NCI-H146 (cell line): ENCODE data around the gene ARL8B.

ENCODE experiments used
- DNase-seq: peaks from one replicate; lab custom pipeline; 2025; lab: John Stamatoyannopoulos, UW

The ARL8B gene

DNA sequence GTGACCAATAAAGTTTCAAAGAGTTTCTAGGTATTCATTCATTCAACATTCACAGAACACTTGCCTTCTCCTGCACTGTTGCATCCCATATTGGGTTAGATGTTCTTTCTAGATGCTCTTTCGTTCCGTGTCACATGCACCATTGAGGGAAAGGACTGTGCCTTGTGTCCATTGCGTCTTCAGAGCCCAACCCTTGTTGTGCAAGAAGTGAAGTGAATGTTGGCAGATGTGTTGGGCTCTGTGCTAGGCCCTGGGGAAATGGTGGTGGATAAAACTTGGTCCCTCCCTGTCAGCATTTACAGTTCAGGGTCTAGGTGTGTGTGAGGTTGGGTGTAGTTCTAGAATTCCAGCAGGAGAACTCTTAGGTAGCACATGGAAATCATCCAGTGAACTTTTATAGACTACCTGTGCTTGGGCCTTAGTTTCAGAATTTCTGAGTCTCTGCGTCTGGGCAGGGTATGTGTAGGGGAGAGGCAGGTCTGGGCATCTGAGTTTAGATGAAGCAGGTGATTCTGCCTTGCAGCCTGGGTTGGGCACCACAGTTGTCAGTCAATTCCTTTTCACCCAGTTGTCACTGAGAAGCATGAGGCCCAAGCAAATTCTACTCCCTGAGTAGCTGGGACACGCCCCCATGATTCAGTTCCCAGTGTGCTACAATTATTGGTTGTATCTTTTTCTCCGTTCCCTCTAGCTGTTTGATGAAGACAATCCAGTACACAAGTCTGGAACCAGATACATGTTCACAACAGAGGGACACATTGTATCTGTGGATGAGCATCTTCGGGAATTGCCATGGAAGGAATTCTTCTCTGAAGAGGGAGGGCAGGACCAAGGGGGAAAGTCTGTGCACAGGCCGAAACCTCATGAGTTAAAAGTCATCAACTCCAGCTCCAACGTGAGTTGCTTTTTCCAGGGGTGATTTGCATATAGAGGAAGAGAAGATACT lies 90.8 kb downstream of the ARL8B start:
- DNase-seq = no peak

DNA sequence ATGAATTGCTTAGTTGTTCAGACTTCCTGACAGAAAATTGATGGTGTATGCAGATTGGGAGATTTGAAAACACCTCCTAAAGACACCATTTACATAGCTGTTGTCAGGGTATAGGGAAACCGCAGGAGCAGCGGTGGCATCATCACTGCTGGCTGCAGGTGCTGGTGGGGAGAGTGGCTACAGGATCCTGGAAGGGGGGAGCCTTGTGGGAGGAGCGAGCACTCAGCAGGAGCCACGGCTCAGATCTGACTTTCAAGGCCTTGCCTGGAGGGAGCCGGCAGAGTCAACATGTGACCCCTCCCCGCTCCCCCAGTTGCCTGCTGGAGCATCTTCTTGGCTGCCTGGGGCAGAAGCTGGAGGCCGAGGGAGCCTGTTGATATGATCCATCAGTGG lies 91.5 kb downstream of the ARL8B start:
- no peak for DNase-seq

DNA sequence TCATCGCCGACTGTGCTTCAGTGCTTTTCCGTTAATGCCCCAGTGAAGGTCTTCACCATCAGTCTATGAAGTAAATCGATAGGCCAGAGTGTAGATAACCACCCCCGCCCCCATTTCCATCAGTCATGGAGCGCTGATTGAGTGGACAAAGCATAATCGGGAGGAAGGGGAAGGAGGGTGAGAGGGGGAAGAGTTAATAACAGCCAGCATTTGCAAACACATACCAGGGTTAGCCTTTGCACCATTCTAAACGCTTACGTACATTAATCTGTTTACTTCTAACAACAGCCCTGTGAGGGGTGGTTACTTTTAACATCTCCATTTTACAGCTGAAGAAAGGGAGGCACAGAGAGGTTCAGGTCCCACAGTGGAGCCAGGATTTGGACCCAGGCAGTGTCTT lies 92.3 kb downstream of the ARL8B start:
- no peak for DNase-seq

DNA sequence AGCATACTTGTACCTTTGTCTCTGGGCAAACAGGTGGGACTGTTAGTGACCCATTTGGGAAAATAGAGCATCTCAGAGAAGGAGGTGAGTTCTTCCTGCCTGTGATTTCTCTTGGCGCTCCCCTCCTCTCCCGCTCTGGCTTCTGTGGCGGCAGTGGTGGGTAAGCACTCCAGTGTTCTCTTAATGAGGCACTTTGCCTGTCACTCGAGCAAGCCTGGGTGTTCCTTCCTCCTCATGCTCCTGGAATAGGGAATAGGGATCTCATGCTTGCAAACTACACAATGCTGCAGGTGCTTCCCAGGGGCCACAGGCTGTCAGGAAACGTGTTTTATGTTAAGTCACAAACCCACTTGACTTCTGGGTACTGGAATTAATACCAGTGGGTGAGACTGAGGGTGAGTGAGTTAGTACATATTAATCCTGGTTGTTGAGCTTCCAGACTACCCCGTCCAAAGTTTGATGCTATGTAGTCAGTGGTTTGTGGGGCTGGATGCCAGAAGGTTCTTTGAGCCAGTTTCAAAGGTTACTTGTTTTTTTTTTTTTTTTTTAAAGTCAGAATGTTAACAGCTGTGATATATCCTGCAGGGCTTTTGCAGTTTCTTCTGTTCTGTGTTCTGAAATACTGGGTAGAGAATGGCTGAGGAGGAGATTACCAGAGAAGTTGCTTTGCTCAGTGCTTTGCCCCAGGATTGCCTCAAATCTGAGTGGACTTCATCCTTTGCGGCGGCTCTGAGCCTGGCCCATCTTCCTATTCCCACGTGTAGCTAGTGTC lies 95.9 kb downstream of the ARL8B start:
- no peak for DNase-seq

DNA sequence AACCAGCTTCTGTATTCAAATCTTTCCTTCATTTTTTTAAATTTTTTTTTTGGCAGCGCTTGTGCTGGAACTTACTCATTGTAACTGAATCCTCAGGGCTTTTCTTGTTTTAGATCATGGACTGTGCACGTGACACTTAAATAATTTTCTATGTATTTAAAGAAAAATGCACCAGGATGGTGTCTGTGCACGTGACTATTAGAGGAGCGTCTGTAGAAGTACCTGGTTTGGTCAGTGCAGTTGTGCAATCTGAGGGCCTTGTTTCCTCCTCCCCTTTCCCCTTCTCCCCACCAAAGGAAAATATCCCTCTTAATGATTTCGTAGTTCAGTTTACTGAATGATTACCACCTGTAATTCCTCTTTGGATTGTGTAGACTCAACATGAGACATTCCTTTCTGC lies 96.7 kb downstream of the ARL8B start:
- no peak for DNase-seq

DNA sequence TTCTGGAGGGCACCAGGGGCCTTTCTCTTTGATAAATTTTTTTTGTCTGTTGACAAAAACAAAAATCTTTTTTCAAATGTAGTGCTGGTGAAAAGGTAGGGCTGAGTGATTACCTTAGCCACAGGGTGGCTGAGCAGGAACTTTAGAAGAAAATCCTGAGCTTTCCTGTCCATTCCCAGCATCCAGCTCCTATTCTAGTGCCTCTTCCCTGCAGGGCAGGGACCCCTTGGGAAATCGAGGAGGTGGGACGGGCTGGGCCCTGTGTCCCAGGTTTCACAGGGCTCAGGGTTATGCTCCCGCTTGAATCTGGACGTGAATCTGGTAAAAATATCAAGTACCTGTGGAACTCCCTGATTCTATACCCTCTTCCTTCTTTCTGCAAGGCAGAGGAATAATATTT lies 97.1 kb downstream of the ARL8B start:
- DNase-seq = no peak

DNA sequence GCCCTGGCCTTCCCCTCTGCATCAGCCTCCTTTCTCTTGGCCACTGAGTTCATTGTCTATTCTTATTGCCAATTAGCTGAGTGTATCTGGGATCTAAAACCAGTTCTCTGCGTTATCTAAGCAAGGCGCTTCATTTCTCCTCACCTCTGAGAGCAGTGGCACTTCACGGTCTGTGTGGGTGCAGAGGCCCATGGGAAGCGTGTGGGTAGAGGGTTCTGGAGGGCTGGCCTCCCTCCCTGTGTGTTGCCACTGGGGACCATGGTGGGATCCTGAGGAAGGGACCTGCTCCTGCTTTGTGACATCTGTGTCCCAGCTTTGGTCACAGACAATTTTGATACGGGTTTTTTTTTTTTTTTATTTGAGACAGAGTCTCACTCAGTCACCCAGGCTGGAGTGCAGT lies 98.1 kb downstream of the ARL8B start:
- DNase-seq = no peak

DNA sequence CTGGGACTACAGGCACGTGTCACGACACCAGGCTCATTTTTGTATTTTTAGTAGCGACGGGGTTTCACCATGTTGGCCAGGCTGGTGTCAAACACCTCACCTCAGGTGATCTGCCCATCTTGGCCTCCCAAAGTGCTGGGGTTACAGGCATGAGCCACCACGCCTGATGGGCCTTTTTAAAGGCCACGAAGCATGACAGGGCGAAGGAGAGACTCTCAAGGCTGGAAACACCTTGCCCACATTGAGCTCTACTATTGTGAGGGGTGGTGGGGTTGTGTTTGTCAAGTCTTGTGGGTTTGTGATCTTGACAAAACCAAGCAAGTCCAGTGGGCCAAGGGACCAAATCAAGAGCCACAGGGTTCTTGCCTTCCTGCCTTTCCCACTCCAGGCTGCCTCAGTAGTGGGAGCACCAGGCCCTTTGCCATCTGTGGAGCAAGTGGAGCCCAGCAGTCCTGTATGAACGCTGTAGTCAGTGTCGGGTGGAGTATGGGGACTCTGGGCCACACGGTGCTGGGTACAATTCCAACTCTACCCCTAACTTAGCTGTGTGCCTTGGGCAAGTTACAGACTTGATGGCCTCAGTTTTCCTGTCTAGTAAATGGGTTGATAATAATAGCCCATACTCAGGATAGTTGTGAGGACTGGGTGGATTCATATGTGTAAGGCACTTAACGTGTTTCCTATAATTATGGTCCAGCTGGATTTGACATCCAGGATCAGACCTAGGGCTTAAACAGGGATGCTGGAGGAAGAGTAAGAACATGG lies 98.8 kb downstream of the ARL8B start:
- DNase-seq = no peak

DNA sequence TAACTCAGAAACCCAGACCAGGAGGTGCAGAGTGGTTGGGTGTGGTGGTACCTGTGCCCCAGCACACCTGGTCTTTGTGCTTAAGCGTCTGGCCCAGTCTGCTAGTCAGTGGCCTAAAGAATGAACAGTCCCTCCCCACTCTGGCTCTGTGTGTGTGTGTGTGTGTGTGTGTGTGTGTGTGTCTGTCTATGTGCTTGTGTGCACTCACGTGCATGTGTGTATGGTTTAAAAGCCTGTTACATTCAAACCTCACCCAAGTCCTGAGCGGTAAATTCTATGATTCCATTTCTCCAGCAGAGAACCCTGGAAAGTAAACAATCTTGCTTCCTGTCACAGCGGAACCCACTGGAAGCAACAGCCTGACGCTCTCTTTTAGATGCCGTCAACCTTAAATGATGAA lies 99.6 kb downstream of the ARL8B start:
- no peak for DNase-seq

DNA sequence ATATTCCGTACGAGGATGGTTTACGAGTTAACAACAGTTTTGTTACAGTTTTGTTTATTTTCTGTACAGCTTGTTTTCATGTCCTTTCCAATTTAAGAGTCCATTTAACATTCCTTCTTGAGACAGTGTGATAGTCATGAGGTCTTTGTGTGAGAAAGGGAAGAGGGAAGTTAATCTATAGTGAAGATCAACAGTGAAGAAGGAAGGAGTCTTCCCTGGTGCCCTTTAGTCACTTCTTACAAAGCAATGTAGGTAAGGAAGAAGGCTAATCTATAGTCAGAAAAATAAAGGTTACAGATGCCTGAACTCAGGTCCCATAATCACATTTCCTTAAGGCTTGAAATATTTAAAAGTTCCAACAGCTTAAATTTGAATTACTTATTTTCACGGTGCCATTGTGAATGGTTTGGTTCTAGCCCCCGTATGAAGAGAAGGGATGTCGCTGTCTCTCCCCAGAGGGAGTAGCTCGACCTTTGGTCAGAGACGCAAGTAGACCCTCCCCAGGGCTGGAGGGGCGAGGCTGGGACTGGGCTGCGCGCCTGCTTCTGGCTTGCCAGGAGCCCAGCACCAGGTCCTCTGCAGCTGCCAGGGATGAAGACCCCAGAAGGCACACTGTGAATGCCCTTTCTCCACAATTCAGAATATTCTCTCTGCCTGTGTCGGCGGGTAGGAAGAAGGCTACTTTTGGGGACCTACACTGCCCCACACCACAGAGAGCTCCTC lies 100.4 kb downstream of the ARL8B start:
- DNase-seq = no peak

DNA sequence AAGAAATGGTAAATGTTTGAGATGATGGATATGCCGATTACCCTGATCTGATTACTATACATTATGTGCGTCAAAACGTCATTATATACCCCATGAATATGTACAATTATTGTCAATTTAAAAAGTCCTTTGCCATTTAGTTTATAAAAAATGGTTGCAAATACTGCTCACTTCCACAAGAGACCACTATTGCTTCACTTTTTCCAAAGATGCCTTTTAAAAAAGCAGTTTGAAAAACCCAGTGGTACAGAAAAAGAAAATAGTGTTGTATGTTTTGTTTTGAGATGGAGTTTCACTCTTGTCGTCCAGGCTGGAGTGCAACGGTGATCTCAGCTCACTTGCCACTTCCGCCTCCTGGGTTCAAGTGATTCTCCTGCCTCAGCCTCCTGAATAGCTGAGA lies 104.7 kb downstream of the ARL8B start:
- DNase-seq = no peak

DNA sequence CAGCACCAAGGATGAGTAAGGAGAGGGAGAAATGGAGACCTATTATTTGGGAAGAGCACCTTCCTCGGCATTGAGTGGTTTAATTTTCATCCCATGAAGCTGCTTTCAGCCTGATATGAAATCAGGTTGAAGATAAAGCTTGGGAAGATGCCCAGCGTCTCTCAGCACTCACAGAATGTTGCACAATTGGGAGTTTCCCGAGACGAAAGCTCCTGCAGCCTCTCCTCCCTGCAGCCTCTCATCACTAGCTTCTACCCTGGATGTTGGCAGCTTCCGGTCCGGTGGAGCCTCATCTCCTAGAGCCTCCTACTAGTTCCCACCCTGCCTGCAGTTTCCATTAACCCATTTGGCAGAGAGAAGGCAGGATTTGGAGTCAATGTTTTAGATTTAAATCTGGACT lies 105.7 kb downstream of the ARL8B start:
- DNase-seq = no peak

DNA sequence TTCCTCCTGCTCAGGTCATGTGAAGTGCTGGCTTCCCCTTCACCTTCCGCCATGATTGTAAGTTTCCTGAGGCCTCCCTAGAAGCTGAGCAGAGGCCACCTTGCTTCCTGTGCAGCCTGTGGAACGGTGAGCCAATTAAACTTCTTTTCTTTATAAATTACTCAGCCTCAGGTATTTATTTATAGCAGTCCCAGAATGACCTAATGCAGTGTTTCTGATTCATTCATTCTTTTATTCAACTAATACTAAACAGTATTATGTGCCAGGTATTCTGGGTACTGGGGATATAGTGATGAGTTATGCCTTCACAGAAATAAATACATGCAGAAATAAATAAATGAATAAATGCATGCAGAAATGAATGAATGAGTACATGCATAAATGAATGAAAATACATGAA lies 107.3 kb downstream of the ARL8B start:
- no peak for DNase-seq
